Mononuclear cell (primary cell): ENCODE measurements around the gene MON1A. TPM values are rescaled to one million over a fixed set of nuclear protein-coding genes. Genes with fewer than 3 reads are reported as not detected.

ENCODE experiments used
- H3K27me3 ChIP-seq: 2 replicates; pipeline ENCODE4 v1.6.0; 2011; ENCODE audit warnings: low read length, control low read depth; ENCODE audit not compliant: insufficient read depth
- H3K4me1 ChIP-seq: 2 replicates; pipeline ENCODE4 v1.5.1; 2011; ENCODE audit warnings: mild to moderate bottlenecking, low read length, control low read depth; ENCODE audit not compliant: insufficient read depth
- H3K4me3 ChIP-seq: 2 replicates; pipeline ENCODE4 v1.5.1; 2011; ENCODE audit warnings: mild to moderate bottlenecking, low read length, moderate library complexity
- H3K9me3 ChIP-seq: 2 replicates; pipeline ENCODE4 v1.5.1; 2011; ENCODE audit warnings: low read depth, mild to moderate bottlenecking, control low read depth, low read length
- total RNA-seq: library from RNA; depleted of rRNA; stranded (reverse); fragments of >200 nt; gene quantifications from one replicate; pipeline ENCODE4 v1.2.3, GENCODE V29; 2012

Gene MON1A
- total RNA-seq, 1 donor = 0.73 TPM

GRCh38 chr3:49864505-49864904 lies 65.1 kb downstream of the MON1A start:
- H3K9me3 ChIP-seq = no peaks in the 10 kb centered on the region
- H3K4me1 ChIP-seq = peaks cover 2% of the 10 kb centered on the region
- H3K27me3 ChIP-seq = peaks cover 16% of the 10 kb centered on the region
- H3K4me3 ChIP-seq = no peak overlapping the region

DNA sequence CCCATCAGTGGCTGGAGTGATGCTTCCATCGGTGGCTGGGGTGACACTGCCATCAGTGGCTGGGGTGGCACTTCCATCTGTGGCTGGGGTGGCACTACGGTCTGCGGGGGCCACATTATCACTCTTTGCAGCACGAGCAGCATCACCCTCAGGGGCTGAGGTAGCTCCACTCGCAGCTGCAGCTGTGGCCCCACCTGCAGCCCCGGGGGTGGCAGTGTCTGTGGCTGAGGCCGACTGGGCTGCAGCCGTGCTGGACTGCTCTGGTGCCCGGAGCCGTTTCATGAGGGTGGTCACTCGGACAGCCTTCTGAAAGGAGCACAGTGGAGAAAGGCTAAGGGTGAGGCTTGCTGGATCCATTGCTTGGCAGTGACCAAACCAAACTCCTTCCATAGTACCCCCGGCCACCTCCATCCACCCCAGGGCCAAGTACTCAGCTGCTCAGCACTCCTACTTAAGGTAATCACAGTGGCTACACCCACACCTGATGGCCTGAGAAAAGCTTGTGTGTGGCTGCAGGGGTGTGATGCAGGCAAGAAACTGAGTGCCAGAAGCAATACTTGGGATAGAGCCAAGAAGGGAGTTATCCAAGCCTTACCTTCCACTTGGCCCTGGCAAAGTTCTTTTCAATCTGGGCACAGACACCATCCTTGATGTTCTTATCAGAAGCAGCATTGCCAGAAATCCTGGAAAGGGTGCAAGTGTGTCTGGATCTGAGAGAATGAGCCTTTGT lies 69.9 kb downstream of the MON1A start:
- Histone ChIP-seq H3K9me3 (no peaks in the 10 kb centered on the region), H3K4me1 (peaks cover 15% of the 10 kb centered on the region), H3K27me3 (no peaks in the 10 kb centered on the region), H3K4me3 (no peak overlapping the region)

Other genes with a start within 250 kb of the MON1A start
- 2.1 TPM for gene MST1, start 240.3 kb downstream of the MON1A start, total RNA-seq
- 6.2 TPM for gene RNF123, start 240.3 kb downstream of the MON1A start, total RNA-seq
- 3.8 TPM for gene AMIGO3, start 210.1 kb downstream of the MON1A start, total RNA-seq
- gene GMPPB, start 205.9 kb downstream of the MON1A start, total RNA-seq = 13.3 TPM
- gene IP6K1, start 143.3 kb downstream of the MON1A start, total RNA-seq = 31.7 TPM
- not detected for gene CDHR4, start 129.9 kb downstream of the MON1A start, total RNA-seq
- gene INKA1, start 126.5 kb downstream of the MON1A start, total RNA-seq = 1.5 TPM
- 57.9 TPM for gene UBA7, start 115.9 kb downstream of the MON1A start, total RNA-seq
- 3.3 TPM for gene TRAIP, start 73.2 kb downstream of the MON1A start, total RNA-seq
- gene CAMKV, start 59.9 kb downstream of the MON1A start, total RNA-seq = not detected
- 0.10 TPM for gene MST1R, start 25.9 kb downstream of the MON1A start, total RNA-seq
- gene RBM6, start 10.3 kb upstream of the MON1A start, total RNA-seq = 59.0 TPM
- gene RBM5, start 159.1 kb upstream of the MON1A start, total RNA-seq = 375 TPM
- 0.42 TPM for gene SEMA3F, start 225.5 kb upstream of the MON1A start, total RNA-seq